HUES64 (cell line): ENCODE results near the gene TNIK.

Experiments
- H3K27ac ChIP-seq: 2 replicates; pipeline ENCODE4 v1.7.0; 2013; ENCODE audit warnings: low read depth, low read length, inconsistent platforms
- H3K27me3 ChIP-seq: 2 replicates; pipeline ENCODE4 v1.6.1; 2013; ENCODE audit warnings: mild to moderate bottlenecking, low read length; ENCODE audit not compliant: insufficient read depth
- H3K36me3 ChIP-seq: 2 replicates; pipeline ENCODE4 v1.6.1; 2013; ENCODE audit warnings: mild to moderate bottlenecking, low read length; ENCODE audit not compliant: insufficient read depth
- H3K4me1 ChIP-seq: 2 replicates; pipeline ENCODE4 v1.6.1; 2013; ENCODE audit warnings: mild to moderate bottlenecking, low read length, moderate library complexity; ENCODE audit not compliant: insufficient read depth
- H3K4me3 ChIP-seq: 2 replicates; pipeline ENCODE4 v1.5.1; 2013; ENCODE audit warnings: mild to moderate bottlenecking, low read length, moderate library complexity
- H3K9ac ChIP-seq: 2 replicates; pipeline ENCODE4 v1.6.1; 2013; ENCODE audit warnings: mild to moderate bottlenecking, low read depth, low read length
- H3K9me3 ChIP-seq: 2 replicates; pipeline ENCODE4 v1.6.1; 2013; ENCODE audit warnings: low read depth, low read length; ENCODE audit not compliant: insufficient read depth
- WGBS: fragments of 150-250, 120-280 bp; methylation state at CpG from one replicate; pipeline ENCODE4 v1.1.7; 2013; ENCODE audit warnings: missing lambda C conversion rate; 5-methylcytosine and 5-hydroxymethylcytosine counted together

The TNIK gene

GRCh38 chr3:171198781-171199472, 261.3 kb downstream of the TNIK start:
- no peaks in the 10 kb centered on the region for H3K36me3 ChIP-seq
- no peak overlapping the region for H3K27ac ChIP-seq

GRCh38 chr3:171195686-171196085, 264.5 kb downstream of the TNIK start:
- Histone ChIP-seq H3K4me1 (peaks cover 12% of the 10 kb centered on the region), H3K36me3 (no peaks in the 10 kb centered on the region), H3K4me3 (no peak overlapping the region), H3K9me3 (no peaks in the 10 kb centered on the region), H3K27me3 (no peaks in the 10 kb centered on the region), H3K27ac (no peak overlapping the region), H3K9ac (no peak overlapping the region)
- WGBS = 78% methylated on average over 1 of the region's 1 CpG

More at GRCh38 chr3:171198781-171199472, 261.3 kb downstream of the TNIK start:
- no peaks in the 10 kb centered on the region for H3K27me3 ChIP-seq
- WGBS = 81% methylated on average over 3 of the region's 3 CpGs
- peaks cover 12% of the 10 kb centered on the region for H3K4me1 ChIP-seq
- no peak overlapping the region for H3K4me3 ChIP-seq
- H3K9me3 ChIP-seq = no peaks in the 10 kb centered on the region
- H3K9ac ChIP-seq = no peak overlapping the region

GRCh38 chr3:171194965-171195364, 265.2 kb downstream of the TNIK start:
- Histone ChIP-seq H3K27ac (no peak overlapping the region), H3K9me3 (no peaks in the 10 kb centered on the region), H3K9ac (no peak overlapping the region), H3K4me1 (peaks cover 5% of the 10 kb centered on the region), H3K36me3 (no peaks in the 10 kb centered on the region), H3K27me3 (no peaks in the 10 kb centered on the region), H3K4me3 (no peak overlapping the region)
- WGBS = 100% methylated on average over 1 of the region's 1 CpG

- Histone ChIP-seq H3K9me3 (no peaks in the 10 kb centered on the region), H3K4me3 (no peak overlapping the region), H3K4me1 (no peaks in the 10 kb centered on the region), H3K9ac (no peak overlapping the region), H3K36me3 (no peaks in the 10 kb centered on the region), H3K27ac (no peak overlapping the region), H3K27me3 (no peaks in the 10 kb centered on the region)
- WGBS = no CpG with 5 or more reads among the region's 1 CpG
Observed at GRCh38 chr3:171193693-171194092, 266.5 kb downstream of the TNIK start.

- Histone ChIP-seq H3K9me3 (no peaks in the 10 kb centered on the region), H3K27me3 (no peaks in the 10 kb centered on the region), H3K4me1 (peaks cover 3% of the 10 kb centered on the region), H3K36me3 (no peaks in the 10 kb centered on the region), H3K9ac (no peak overlapping the region), H3K27ac (no peak overlapping the region), H3K4me3 (no peak overlapping the region)
- 86% methylated on average over 2 of the region's 2 CpGs for WGBS
Observed at GRCh38 chr3:171192176-171192854, 267.9 kb downstream of the TNIK start.

- Histone ChIP-seq H3K9ac (no peak overlapping the region), H3K27ac (no peak overlapping the region), H3K9me3 (no peaks in the 10 kb centered on the region), H3K36me3 (no peaks in the 10 kb centered on the region), H3K27me3 (no peaks in the 10 kb centered on the region), H3K4me3 (no peak overlapping the region), H3K4me1 (peaks cover 16% of the 10 kb centered on the region)
- WGBS = 100% methylated on average over 1 of the region's 1 CpG
Observed at GRCh38 chr3:171190668-171191067, 269.5 kb downstream of the TNIK start.

- Histone ChIP-seq H3K36me3 (no peaks in the 10 kb centered on the region), H3K9ac (no peak overlapping the region), H3K4me1 (peaks cover 16% of the 10 kb centered on the region), H3K27me3 (no peaks in the 10 kb centered on the region), H3K9me3 (no peaks in the 10 kb centered on the region), H3K4me3 (no peak overlapping the region), H3K27ac (no peak overlapping the region)
- WGBS = 99% methylated on average over 3 of the region's 3 CpGs
Observed at GRCh38 chr3:171189394-171190080, 270.7 kb downstream of the TNIK start.

GRCh38 chr3:171187706-171188290, 272.4 kb downstream of the TNIK start:
- H3K27ac ChIP-seq = no peak overlapping the region
- no peaks in the 10 kb centered on the region for H3K36me3 ChIP-seq
- 65% methylated on average over 5 of the region's 5 CpGs for WGBS
- H3K4me3 ChIP-seq = no peak overlapping the region
- no peaks in the 10 kb centered on the region for H3K9me3 ChIP-seq
- peaks cover 16% of the 10 kb centered on the region for H3K4me1 ChIP-seq
- H3K9ac ChIP-seq = no peak overlapping the region
- no peaks in the 10 kb centered on the region for H3K27me3 ChIP-seq

- H3K27ac ChIP-seq = no peak overlapping the region
- H3K4me3 ChIP-seq = no peak overlapping the region
- WGBS = 51% methylated on average over 3 of the region's 3 CpGs
Observed at GRCh38 chr3:171186817-171187500, 273.2 kb downstream of the TNIK start.

GRCh38 chr3:171186383-171186782, 273.8 kb downstream of the TNIK start:
- no peaks in the 10 kb centered on the region for H3K9me3 ChIP-seq
- no peak overlapping the region for H3K9ac ChIP-seq
- no peaks in the 10 kb centered on the region for H3K27me3 ChIP-seq
- no peak overlapping the region for H3K27ac ChIP-seq
- H3K4me1 ChIP-seq = peaks cover 16% of the 10 kb centered on the region
- no peak overlapping the region for H3K4me3 ChIP-seq
- H3K36me3 ChIP-seq = no peaks in the 10 kb centered on the region

More at GRCh38 chr3:171186817-171187500, 273.2 kb downstream of the TNIK start:
- H3K27me3 ChIP-seq = no peaks in the 10 kb centered on the region
- H3K9ac ChIP-seq = no peak overlapping the region
- no peaks in the 10 kb centered on the region for H3K36me3 ChIP-seq
- peaks cover 16% of the 10 kb centered on the region for H3K4me1 ChIP-seq
- H3K9me3 ChIP-seq = no peaks in the 10 kb centered on the region
